Measurements from ENCODE around the gene UBE2O. TPM values are rescaled to one million over a fixed set of nuclear protein-coding genes. Genes with fewer than 3 reads are reported as not detected.

UBE2O gene
- total and polyA plus RNA-seq, 7 experiments from 2014 or later = 8.7 to 50.8 (median 39.2) TPM

DNA sequence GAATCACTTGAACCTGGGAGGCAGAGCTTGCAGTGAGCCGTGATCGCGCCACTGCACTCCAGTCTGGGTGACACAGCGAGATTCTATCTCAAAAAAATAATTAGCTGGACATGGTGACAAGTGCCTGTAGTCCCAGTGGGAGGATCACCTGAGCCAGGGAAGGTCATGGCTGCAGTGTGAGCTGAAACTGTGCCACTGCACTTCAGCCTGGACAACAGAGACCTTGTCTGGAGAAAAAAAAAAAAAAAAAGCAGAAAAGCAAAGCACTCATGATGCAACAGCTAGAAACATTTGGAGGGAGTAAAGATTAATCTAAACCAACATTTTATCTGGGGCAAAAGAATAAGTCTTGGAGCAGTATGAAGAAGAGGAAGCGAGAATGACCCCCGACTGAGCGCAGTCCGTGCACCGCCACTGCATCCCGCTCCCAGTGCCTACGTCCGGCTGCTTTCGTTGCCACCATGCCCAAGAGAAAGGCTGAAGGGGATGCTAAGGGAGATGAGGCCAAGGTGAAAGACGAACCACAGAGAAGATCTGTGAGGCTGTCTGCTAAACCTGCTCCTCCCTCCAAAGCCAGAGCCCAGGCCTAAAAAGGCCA lies 107.5 kb downstream of the UBE2O start:
- ChIA-PET POLR2A (no interaction called here), CTCF (interaction anchor here (0.7 to 1.1 kb wide), 2 partner anchors 40 to 278 kb away, joined by 3 to 4 read pairs; no protein-coding TSS in a partner anchor)
- H3K36me3 ChIP-seq (ENCODE audit: control insufficient read depth in 2 of 3, insufficient read depth in 3 of 3, low read length in 3 of 3) = peaks cover 0 to 38% (median 5%) of the 10 kb centered on the region in 3 experiments
- H3K4me1 ChIP-seq (ENCODE audit: control insufficient read depth in 2 of 2, insufficient read depth in 2 of 2, low read length in 2 of 2) = no peaks in the 10 kb centered on the region
- H3K27ac ChIP-seq (ENCODE audit: low read depth, low read length) = no peak overlapping the region
- H3K27me3 ChIP-seq (ENCODE audit: control insufficient read depth in 2 of 2, insufficient read depth in 2 of 2, low read length in 2 of 2) = no peaks in the 10 kb centered on the region
- H3K9me3 Mint-ChIP-seq = no peaks in the 10 kb centered on the region
- peaks cover 15 to 39% (median 26%) of the 10 kb centered on the region in 5 donors for H3K36me3 Mint-ChIP-seq
- no peak for ATAC-seq
- H3K4me3 Mint-ChIP-seq = no peak overlapping the region
- H3K4me1 Mint-ChIP-seq = peaks cover 0 to 4% (median 0%) of the 10 kb centered on the region in 7 donors
- no peak for DNase-seq
- no peaks in the 10 kb centered on the region for H3K9me3 ChIP-seq (ENCODE audit: control insufficient read depth in 2 of 3, low read length in 3 of 3)
- no peak overlapping the region for H3K4me3 ChIP-seq (ENCODE audit: low read length)
- intact Hi-C loops (cut with micrococcal nuclease) = no loop called here
- no peak overlapping the region for H3K27ac Mint-ChIP-seq
- no peaks in the 10 kb centered on the region for H3K27me3 Mint-ChIP-seq

DNA sequence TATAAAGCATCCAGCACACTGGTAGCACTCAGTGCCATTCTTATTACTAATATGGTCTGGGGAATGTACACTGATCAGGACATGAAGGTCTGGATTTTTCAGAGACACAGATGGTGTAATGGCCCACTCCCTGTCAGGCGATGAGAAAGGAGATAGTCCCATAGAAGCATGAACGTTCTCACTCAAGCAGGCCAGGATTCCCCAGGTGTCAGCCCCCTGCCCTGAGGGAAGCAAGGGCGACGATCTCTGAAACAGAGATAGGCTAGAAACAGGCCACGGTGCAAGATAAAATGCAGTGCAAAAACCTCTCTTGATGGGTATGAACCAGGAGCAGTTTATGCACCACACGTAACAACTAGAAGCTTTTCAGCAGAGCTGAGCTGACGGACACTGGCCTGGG lies 109.8 kb downstream of the UBE2O start:
- no peaks in the 10 kb centered on the region for H3K9me3 Mint-ChIP-seq
- intact Hi-C loops (cut with micrococcal nuclease) = no loop called here
- Histone ChIP-seq H3K4me3 (ENCODE audit: low read length) (no peak overlapping the region), H3K4me1 (ENCODE audit: control insufficient read depth in 2 of 2, insufficient read depth in 2 of 2, low read length in 2 of 2) (no peaks in the 10 kb centered on the region), H3K36me3 (ENCODE audit: control insufficient read depth in 2 of 3, insufficient read depth in 3 of 3, low read length in 3 of 3) (peaks cover 0 to 41% (median 5%) of the 10 kb centered on the region in 3 experiments), H3K9me3 (ENCODE audit: control insufficient read depth in 2 of 3, low read length in 3 of 3) (no peaks in the 10 kb centered on the region), H3K27me3 (ENCODE audit: control insufficient read depth in 2 of 2, insufficient read depth in 2 of 2, low read length in 2 of 2) (no peaks in the 10 kb centered on the region), H3K27ac (ENCODE audit: low read depth, low read length) (no peak overlapping the region)
- ChIA-PET POLR2A (no interaction called here), CTCF (no interaction called here)
- H3K27me3 Mint-ChIP-seq = no peaks in the 10 kb centered on the region
- H3K27ac Mint-ChIP-seq = no peak overlapping the region
- H3K4me3 Mint-ChIP-seq = no peak overlapping the region
- no peak for ATAC-seq
- H3K4me1 Mint-ChIP-seq = peaks cover 0 to 7% (median 0%) of the 10 kb centered on the region in 7 donors
- H3K36me3 Mint-ChIP-seq = peaks cover 15 to 49% (median 26%) of the 10 kb centered on the region in 5 donors
- no peak for DNase-seq

DNA sequence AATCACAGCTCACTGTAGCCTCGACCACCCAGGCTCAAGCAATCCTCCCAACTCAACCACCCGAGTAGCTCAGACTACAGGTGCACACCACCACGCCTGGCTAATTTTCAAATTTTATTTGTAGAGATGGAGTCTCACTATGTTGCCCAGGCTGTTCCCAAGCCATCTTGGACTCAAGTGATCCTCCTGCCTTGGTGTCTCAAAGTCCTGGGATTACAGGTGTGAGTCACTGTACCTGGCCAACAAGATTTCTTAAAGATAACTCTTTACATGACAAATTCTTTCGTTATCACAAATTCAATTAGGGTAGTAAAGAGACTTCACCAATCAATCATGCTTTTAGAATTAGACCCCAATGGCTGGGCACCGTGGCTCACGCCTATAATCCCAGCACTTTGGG lies 111.7 kb downstream of the UBE2O start:
- no peaks in the 10 kb centered on the region for H3K27me3 ChIP-seq (ENCODE audit: control insufficient read depth in 2 of 2, insufficient read depth in 2 of 2, low read length in 2 of 2)
- H3K9me3 Mint-ChIP-seq = no peaks in the 10 kb centered on the region
- intact Hi-C loops (cut with micrococcal nuclease) = no loop called here
- H3K27ac Mint-ChIP-seq = no peak overlapping the region
- H3K9me3 ChIP-seq (ENCODE audit: control insufficient read depth in 2 of 3, low read length in 3 of 3) = no peaks in the 10 kb centered on the region
- H3K4me3 ChIP-seq (ENCODE audit: low read length) = no peak overlapping the region
- no peak overlapping the region for H3K27ac ChIP-seq (ENCODE audit: low read depth, low read length)
- DNase-seq = no peak
- H3K4me3 Mint-ChIP-seq = no peak overlapping the region
- peaks cover 11 to 35% (median 25%) of the 10 kb centered on the region in 5 donors for H3K36me3 Mint-ChIP-seq
- peaks cover 0 to 7% (median 4%) of the 10 kb centered on the region in 7 donors for H3K4me1 Mint-ChIP-seq
- no peaks in the 10 kb centered on the region for H3K4me1 ChIP-seq (ENCODE audit: control insufficient read depth in 2 of 2, insufficient read depth in 2 of 2, low read length in 2 of 2)
- peaks cover 0 to 29% (median 1%) of the 10 kb centered on the region in 3 experiments for H3K36me3 ChIP-seq (ENCODE audit: control insufficient read depth in 2 of 3, insufficient read depth in 3 of 3, low read length in 3 of 3)
- ATAC-seq = no peak
- ChIA-PET POLR2A (interaction anchor here (0.7 kb wide), 1 partner anchor 1350 kb away, joined by 3 read pairs; no protein-coding TSS in a partner anchor), CTCF (no interaction called here)
- no peaks in the 10 kb centered on the region for H3K27me3 Mint-ChIP-seq

Other genes with a start within 250 kb of the UBE2O start
- gene RNF157, start 212.7 kb downstream of the UBE2O start, total RNA-seq = 10 to 100 TPM; 49.2 to 96.3 (median 50.8) TPM
- 10 to 100 TPM; 10.4 to 17.3 TPM for gene RNF157, start 212.7 kb downstream of the UBE2O start, polyA plus RNA-seq
- gene UBALD2, start 187.8 kb downstream of the UBE2O start, total RNA-seq = 100 to 1,000 TPM; 103 to 263 (median 241) TPM
- 10 to 100 TPM in 1 of 2 donors, 1 to 10 TPM in 1; 6.9 to 11.1 TPM for gene UBALD2, start 187.8 kb downstream of the UBE2O start, polyA plus RNA-seq
- 1 to 10 TPM; 2.1 to 6.8 (median 4.0) TPM for gene QRICH2, start 144.9 kb downstream of the UBE2O start, total RNA-seq
- gene QRICH2, start 144.9 kb downstream of the UBE2O start, polyA plus RNA-seq = under 1 TPM; 0.09 to 0.71 TPM
- 10 to 100 TPM; 19.6 to 55.9 (median 45.8) TPM for gene PRPSAP1, start 99.2 kb downstream of the UBE2O start, total RNA-seq
- 10 to 100 TPM; 53.3 to 59.1 TPM for gene PRPSAP1, start 99.2 kb downstream of the UBE2O start, polyA plus RNA-seq
- 10 to 100 TPM in 1 of 5 experiments, 1 to 10 TPM in 2, under 1 TPM in 2; 0.43 to 14.1 (median 1.9) TPM for gene SPHK1, start 68.5 kb downstream of the UBE2O start, total RNA-seq
- gene SPHK1, start 68.5 kb downstream of the UBE2O start, polyA plus RNA-seq = under 1 TPM; 0.45 to 0.46 TPM
- gene AANAT, start 14.5 kb upstream of the UBE2O start, total RNA-seq = not detected
- gene AANAT, start 14.5 kb upstream of the UBE2O start, polyA plus RNA-seq = not detected
- 100 to 1,000 TPM in 1 of 5 experiments, 10 to 100 TPM in 4; 31.1 to 119 (median 35.4) TPM for gene RHBDF2, start 48.3 kb upstream of the UBE2O start, total RNA-seq
- gene RHBDF2, start 48.3 kb upstream of the UBE2O start, polyA plus RNA-seq = 1 to 10 TPM; 2.9 to 7.5 TPM
- gene CYGB, start 84.6 kb upstream of the UBE2O start, total RNA-seq = not detected
- gene CYGB, start 84.6 kb upstream of the UBE2O start, polyA plus RNA-seq = under 1 TPM; 0.33 to 0.35 TPM
- not detected for gene PRCD, start 86.9 kb upstream of the UBE2O start, total RNA-seq
- gene PRCD, start 86.9 kb upstream of the UBE2O start, polyA plus RNA-seq = 1 to 10 TPM in 1 of 2 donors, not detected in 1; 1.3 TPM
- 1 to 10 TPM in 1 of 5 experiments, under 1 TPM in 2, not detected in 2; 0.48 to 7.5 (median 0.58) TPM for gene ST6GALNAC2, start 132.7 kb upstream of the UBE2O start, total RNA-seq
- not detected for gene ST6GALNAC2, start 132.7 kb upstream of the UBE2O start, polyA plus RNA-seq
- 1 to 10 TPM; 1.4 to 5.8 (median 2.0) TPM for gene ST6GALNAC1, start 190.6 kb upstream of the UBE2O start, total RNA-seq
- gene ST6GALNAC1, start 190.6 kb upstream of the UBE2O start, polyA plus RNA-seq = 10 to 100 TPM; 10.3 to 20.7 TPM

Data from naive thymus-derived CD4-positive, alpha-beta T cell (primary cell).